ENCODE results near the gene ARHGEF10L. TPM values are rescaled to one million over a fixed set of nuclear protein-coding genes. Genes with fewer than 3 reads are reported as not detected.

ARHGEF10L gene
- polyA plus RNA-seq, 1 donor (not counting 4 experiments of a cell fraction or from before 2014, with no cell fraction given) = 2.4 TPM

GRCh38 chr1:17567582-17567981 lies 28.1 kb downstream of the ARHGEF10L start:
- H2AFZ ChIP-seq (ENCODE audit: control insufficient read depth, low read length) = no peak overlapping the region
- H3K4me2 ChIP-seq (ENCODE audit: control insufficient read depth, extremely low read depth, insufficient read depth, low read depth, low read length) = no peak overlapping the region
- peaks cover 9% of the 10 kb centered on the region for H3K4me1 ChIP-seq (ENCODE audit: control insufficient read depth, extremely low read depth, insufficient read depth, low read length)
- H3K27me3 ChIP-seq (ENCODE audit: control insufficient read depth, extremely low read depth, insufficient read depth, low read length) = no peaks in the 10 kb centered on the region
- no peak for FAIRE-seq
- TF ChIP-seq EZH2 (IDR thresholded peaks at IDR 0.05; ENCODE audit: low read length) (no peak), CTCF (optimal IDR thresholded peaks at IDR 0.05 in 1 of 3, IDR thresholded peaks at IDR 0.05 in 1 of 3, conservative IDR thresholded peaks at IDR 0.05 in 1 of 3; ENCODE audit: extremely low read depth in 1 of 3, insufficient read depth in 2 of 3, low read length in 3 of 3) (no peak)
- H4K20me1 ChIP-seq (ENCODE audit: control insufficient read depth, extremely low read depth, insufficient read depth, low read length) = no peaks in the 10 kb centered on the region
- dilution Hi-C loops (cut with MboI; ENCODE audit: extremely low pct_ligation_motif_present, low sequenced_read_pairs) = no loop called here
- H3K4me3 ChIP-seq (ENCODE audit: control insufficient read depth in 2 of 3, extremely low read depth in 1 of 3, insufficient read depth in 2 of 3, low read depth in 1 of 3, low read length in 3 of 3) = no peak overlapping the region
- no peaks in the 10 kb centered on the region for H3K9me1 ChIP-seq (ENCODE audit: control insufficient read depth, extremely low read depth, insufficient read depth, low read length)
- H3K36me3 ChIP-seq (ENCODE audit: control insufficient read depth in 2 of 2, extremely low read depth in 1 of 2, insufficient read depth in 2 of 2, low read length in 2 of 2) = no peaks in the 10 kb centered on the region
- no peak for DNase-seq (ENCODE audit: low read depth, low spot score)
- H3K9me3 ChIP-seq (ENCODE audit: control insufficient read depth, low read depth, low read length) = no peaks in the 10 kb centered on the region
- no peak overlapping the region for H3K27ac ChIP-seq (ENCODE audit: control insufficient read depth, insufficient read depth, low read length)
- H3K9ac ChIP-seq (ENCODE audit: control insufficient read depth, extremely low read depth, insufficient read depth, low read length) = no peak overlapping the region
- no peaks in the 10 kb centered on the region for H3K79me2 ChIP-seq (ENCODE audit: control insufficient read depth, insufficient read depth, low read length)

GRCh38 chr1:17568014-17568900 lies 28.8 kb downstream of the ARHGEF10L start:
- no peak for DNase-seq (ENCODE audit: low read depth, low spot score)
- no peaks in the 10 kb centered on the region for H3K79me2 ChIP-seq (ENCODE audit: control insufficient read depth, insufficient read depth, low read length)
- no peak overlapping the region for H2AFZ ChIP-seq (ENCODE audit: control insufficient read depth, low read length)

More at GRCh38 chr1:17568014-17568900, 28.8 kb downstream of the ARHGEF10L start:
- H3K27me3 ChIP-seq (ENCODE audit: control insufficient read depth, extremely low read depth, insufficient read depth, low read length) = no peaks in the 10 kb centered on the region
- H3K9ac ChIP-seq (ENCODE audit: control insufficient read depth, extremely low read depth, insufficient read depth, low read length) = no peak overlapping the region
- no peak overlapping the region for H3K27ac ChIP-seq (ENCODE audit: control insufficient read depth, insufficient read depth, low read length)
- H3K36me3 ChIP-seq (ENCODE audit: control insufficient read depth in 2 of 2, extremely low read depth in 1 of 2, insufficient read depth in 2 of 2, low read length in 2 of 2) = no peaks in the 10 kb centered on the region
- no peaks in the 10 kb centered on the region for H3K9me3 ChIP-seq (ENCODE audit: control insufficient read depth, low read depth, low read length)
- dilution Hi-C loops (cut with MboI; ENCODE audit: extremely low pct_ligation_motif_present, low sequenced_read_pairs) = no loop called here
- H3K4me3 ChIP-seq (ENCODE audit: control insufficient read depth in 2 of 3, extremely low read depth in 1 of 3, insufficient read depth in 2 of 3, low read depth in 1 of 3, low read length in 3 of 3) = no peak overlapping the region
- no peaks in the 10 kb centered on the region for H4K20me1 ChIP-seq (ENCODE audit: control insufficient read depth, extremely low read depth, insufficient read depth, low read length)
- H3K4me2 ChIP-seq (ENCODE audit: control insufficient read depth, extremely low read depth, insufficient read depth, low read depth, low read length) = no peak overlapping the region
- H3K9me1 ChIP-seq (ENCODE audit: control insufficient read depth, extremely low read depth, insufficient read depth, low read length) = no peaks in the 10 kb centered on the region
- no peak for FAIRE-seq
- TF ChIP-seq CTCF (optimal IDR thresholded peaks at IDR 0.05 in 1 of 3, IDR thresholded peaks at IDR 0.05 in 1 of 3, conservative IDR thresholded peaks at IDR 0.05 in 1 of 3; ENCODE audit: extremely low read depth in 1 of 3, insufficient read depth in 2 of 3, low read length in 3 of 3) (no peak), EZH2 (IDR thresholded peaks at IDR 0.05; ENCODE audit: low read length) (no peak)
- peaks cover 9% of the 10 kb centered on the region for H3K4me1 ChIP-seq (ENCODE audit: control insufficient read depth, extremely low read depth, insufficient read depth, low read length)

Measured in keratinocyte (primary cell).